Mesothelial cell of epicardium (in vitro differentiated cells): Measurements from ENCODE around the gene SORCS1. TPM values are rescaled to one million over a fixed set of nuclear protein-coding genes. Genes with fewer than 3 reads are reported as not detected.

Source experiments
- DNase-seq, 2 experiments: peaks; one replicate each; pipeline ENCODE4 v3.0.0; 2021; ENCODE audit warnings: low spot score in 2 of 2; ENCODE audit not compliant: unreplicated experiment in 2 of 2
- H3K27ac Mint-ChIP-seq: 2 replicates; pipeline ENCODE4 v1.8.0; 2021; ENCODE audit warnings: mixed read lengths
- H3K27me3 Mint-ChIP-seq: 2 replicates; pipeline ENCODE4 v1.8.0; 2021; ENCODE audit warnings: low read depth, mixed read lengths
- H3K36me3 Mint-ChIP-seq: 2 replicates; pipeline ENCODE4 v1.8.0; 2021; ENCODE audit warnings: mixed read lengths
- H3K4me1 Mint-ChIP-seq: 2 replicates; pipeline ENCODE4 v1.8.0; 2021; ENCODE audit warnings: mixed read lengths
- H3K4me3 Mint-ChIP-seq: 2 replicates; pipeline ENCODE4 v1.8.0; 2021; ENCODE audit warnings: mild to moderate bottlenecking, moderate library complexity, mixed read lengths
- H3K9me3 Mint-ChIP-seq: 2 replicates; pipeline ENCODE4 v1.8.0; 2021; ENCODE audit warnings: mixed read lengths
- CTCF ChIP-seq: fragments of 200-600 bp; sonication (generic); IDR thresholded peaks from one replicate; pipeline ENCODE4 v1.5.0; 2021; ENCODE audit warnings: antibody characterized with exemption; ENCODE audit not compliant: unreplicated experiment
- total RNA-seq: library from RNA; stranded (reverse); gene quantifications from 3 replicates; pipeline ENCODE4 v1.2.1, GENCODE V29; 2021

SORCS1 gene
- total RNA-seq, 1 donor from 2014 or later = 0.78 TPM

GRCh38 chr10:106540645-106541044 is 623.9 kb downstream of the SORCS1 start:
- Mint-ChIP-seq H3K9me3 (peaks cover 2% of the 10 kb centered on the region), H3K36me3 (no peaks in the 10 kb centered on the region), H3K4me3 (no peak overlapping the region), H3K27ac (no peak overlapping the region), H3K27me3 (no peaks in the 10 kb centered on the region), H3K4me1 (no peaks in the 10 kb centered on the region)
- no peak for TF ChIP-seq CTCF
- DNase-seq = no peak

GRCh38 chr10:106537866-106538265 is 626.6 kb downstream of the SORCS1 start:
- no peak for DNase-seq
- Mint-ChIP-seq H3K27me3 (no peaks in the 10 kb centered on the region), H3K9me3 (peaks cover 4% of the 10 kb centered on the region), H3K4me3 (no peak overlapping the region), H3K36me3 (no peaks in the 10 kb centered on the region), H3K27ac (no peak overlapping the region), H3K4me1 (no peaks in the 10 kb centered on the region)
- no peak for TF ChIP-seq CTCF

GRCh38 chr10:106535304-106535953 is 629.1 kb downstream of the SORCS1 start:
- Mint-ChIP-seq H3K27ac (no peak overlapping the region), H3K4me1 (no peaks in the 10 kb centered on the region), H3K9me3 (peaks cover 4% of the 10 kb centered on the region), H3K4me3 (no peak overlapping the region), H3K27me3 (no peaks in the 10 kb centered on the region), H3K36me3 (no peaks in the 10 kb centered on the region)
- DNase-seq = no peak
- no peak for TF ChIP-seq CTCF

GRCh38 chr10:106534441-106534840 is 630.1 kb downstream of the SORCS1 start:
- TF ChIP-seq CTCF = no peak
- Mint-ChIP-seq H3K36me3 (no peaks in the 10 kb centered on the region), H3K27me3 (no peaks in the 10 kb centered on the region), H3K4me1 (no peaks in the 10 kb centered on the region), H3K9me3 (peaks cover 4% of the 10 kb centered on the region), H3K27ac (no peak overlapping the region), H3K4me3 (no peak overlapping the region)
- DNase-seq = no peak

- Mint-ChIP-seq H3K27me3 (no peaks in the 10 kb centered on the region), H3K36me3 (no peaks in the 10 kb centered on the region), H3K4me3 (no peak overlapping the region), H3K4me1 (no peaks in the 10 kb centered on the region), H3K9me3 (no peaks in the 10 kb centered on the region), H3K27ac (no peak overlapping the region)
- DNase-seq = no peak
- TF ChIP-seq CTCF = no peak
Observed at GRCh38 chr10:106528702-106529101, 635.8 kb downstream of the SORCS1 start.

GRCh38 chr10:106525835-106526234 is 638.7 kb downstream of the SORCS1 start:
- H3K27me3 Mint-ChIP-seq = no peaks in the 10 kb centered on the region
- no peaks in the 10 kb centered on the region for H3K9me3 Mint-ChIP-seq
- no peak for DNase-seq
- no peak overlapping the region for H3K4me3 Mint-ChIP-seq
- no peaks in the 10 kb centered on the region for H3K36me3 Mint-ChIP-seq
- TF ChIP-seq CTCF = no peak
- no peaks in the 10 kb centered on the region for H3K4me1 Mint-ChIP-seq
- H3K27ac Mint-ChIP-seq = no peak overlapping the region
